HG02571 (cell line): ENCODE data around the gene SH2D3C.

Source experiments
- ATAC-seq: cut with Tn5 transposase; IDR thresholded peaks from one replicate; pipeline ENCODE4 v1.9.1; 2021; ENCODE audit warnings: mild to moderate bottlenecking, moderate library complexity; ENCODE audit not compliant: unreplicated experiment

Gene SH2D3C

DNA sequence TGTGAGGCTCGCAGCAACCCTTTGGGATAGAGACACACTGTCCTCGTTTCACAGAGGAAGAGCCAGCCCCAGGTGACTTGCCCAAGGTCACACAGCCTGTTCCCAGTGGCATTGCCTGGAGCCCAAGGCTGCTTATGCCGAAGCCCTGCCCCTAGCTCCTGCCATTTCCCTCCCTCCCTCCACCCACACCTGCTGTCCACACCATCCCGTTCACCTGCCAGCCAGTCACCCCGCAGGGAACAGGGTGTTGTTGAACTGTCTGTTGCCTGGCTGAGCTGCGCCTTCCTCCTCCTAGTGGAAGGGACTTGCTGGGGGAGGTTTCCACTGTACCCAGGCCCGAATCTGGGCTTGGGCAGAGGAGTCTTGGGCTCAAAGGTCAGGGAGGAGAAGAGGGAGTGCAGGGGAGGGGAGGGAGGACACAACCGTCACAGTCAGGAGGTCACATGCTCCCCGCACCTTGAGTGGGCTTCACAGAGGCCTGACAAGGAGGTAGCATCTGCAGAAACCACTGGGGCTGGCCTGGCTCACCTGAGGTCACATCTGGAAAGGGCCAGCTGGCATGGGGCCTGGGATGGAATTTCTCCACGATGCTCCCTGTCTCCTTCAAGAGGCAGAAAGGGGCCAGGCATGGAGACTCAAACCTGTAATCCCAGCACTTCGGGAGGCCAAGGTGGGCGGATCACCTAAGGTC, 56.3 kb downstream of the SH2D3C start:
- no peak for ATAC-seq

DNA sequence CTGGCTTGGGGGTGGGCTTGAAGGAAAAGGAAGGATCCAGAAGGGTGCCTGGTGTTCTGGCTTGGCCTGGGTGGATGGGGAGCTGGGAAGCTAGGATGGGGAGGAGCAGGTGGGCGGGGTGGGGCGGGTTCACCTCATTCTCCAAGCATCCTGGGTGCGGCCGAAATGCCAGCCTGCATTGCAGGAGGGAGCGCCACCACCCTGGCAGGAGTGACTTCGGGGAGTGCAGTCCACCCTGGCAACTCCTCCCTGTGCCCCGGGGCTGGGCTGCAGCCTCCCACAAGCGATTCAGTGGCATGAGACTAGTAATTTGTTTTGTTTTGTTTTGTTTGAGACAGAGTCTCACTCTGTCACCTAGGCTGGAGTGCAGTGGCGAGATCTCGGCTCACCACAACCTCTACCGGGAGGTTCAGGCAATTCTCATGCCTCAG, 57.1 kb downstream of the SH2D3C start:
- no peak for ATAC-seq

DNA sequence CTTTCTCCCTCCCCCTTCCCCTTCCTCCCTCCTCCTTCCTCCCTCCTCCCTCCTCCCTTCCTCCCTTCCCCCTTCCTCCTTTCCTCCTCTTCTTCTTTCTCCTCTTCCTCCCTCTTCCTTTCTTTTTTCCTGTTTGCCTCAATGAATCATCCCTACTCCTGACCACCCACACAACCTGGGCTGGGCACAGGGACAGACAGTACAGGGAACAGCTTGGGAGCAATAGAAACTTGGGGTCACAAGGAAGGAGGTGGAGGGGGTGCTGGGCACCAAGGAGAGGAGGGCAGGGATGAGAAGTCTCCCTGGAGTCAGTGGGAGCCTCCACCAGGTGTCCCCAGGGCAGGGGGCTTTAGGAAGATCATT, 57.6 kb downstream of the SH2D3C start:
- no peak for ATAC-seq

DNA sequence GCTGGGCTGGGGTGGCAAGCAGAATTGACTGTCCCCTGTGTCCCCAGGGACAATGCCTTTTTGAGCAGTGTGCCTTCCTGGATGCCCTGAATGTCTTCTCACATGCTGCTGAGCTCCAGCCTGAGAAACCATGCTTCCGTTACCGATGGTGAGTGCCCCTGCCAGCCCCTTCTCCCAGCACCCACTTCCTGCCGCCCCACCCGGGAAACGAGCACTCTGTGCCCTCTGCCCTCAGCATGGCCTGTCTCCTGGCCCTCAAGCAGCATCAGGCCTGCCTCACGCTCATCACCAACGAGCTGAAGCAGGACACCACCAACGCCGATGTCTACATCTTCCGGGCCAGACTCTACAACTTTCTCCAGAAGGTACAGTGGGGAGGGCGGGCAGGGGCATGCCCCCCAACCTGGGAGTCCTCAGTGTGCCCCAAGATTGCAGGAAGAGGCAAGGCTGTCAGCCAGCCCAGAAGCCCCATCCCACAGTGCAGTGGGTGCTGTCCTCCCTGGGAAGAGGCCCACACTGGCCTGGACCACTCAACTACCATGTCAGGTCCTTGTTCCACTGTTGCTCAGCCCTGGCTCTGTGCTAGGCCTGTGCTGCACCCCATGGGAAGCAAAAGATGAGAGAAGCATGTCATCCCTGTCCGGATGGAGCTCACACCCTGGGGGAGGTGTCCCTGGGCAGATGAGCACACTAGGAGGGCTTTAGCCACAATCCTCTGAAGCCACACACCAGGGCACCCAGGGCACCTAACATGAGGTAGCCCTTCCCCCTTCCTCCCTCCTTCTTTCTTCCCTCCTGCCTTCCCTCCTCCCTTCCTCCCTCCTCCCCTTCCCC, 58.2 kb downstream of the SH2D3C start:
- ATAC-seq: no peak

- no peak for ATAC-seq
Observed at GRCh38 chr9:127717766-127718165, 60.7 kb downstream of the SH2D3C start.

GRCh38 chr9:127716412-127716811, 62.1 kb downstream of the SH2D3C start:
- ATAC-seq: no peak

DNA sequence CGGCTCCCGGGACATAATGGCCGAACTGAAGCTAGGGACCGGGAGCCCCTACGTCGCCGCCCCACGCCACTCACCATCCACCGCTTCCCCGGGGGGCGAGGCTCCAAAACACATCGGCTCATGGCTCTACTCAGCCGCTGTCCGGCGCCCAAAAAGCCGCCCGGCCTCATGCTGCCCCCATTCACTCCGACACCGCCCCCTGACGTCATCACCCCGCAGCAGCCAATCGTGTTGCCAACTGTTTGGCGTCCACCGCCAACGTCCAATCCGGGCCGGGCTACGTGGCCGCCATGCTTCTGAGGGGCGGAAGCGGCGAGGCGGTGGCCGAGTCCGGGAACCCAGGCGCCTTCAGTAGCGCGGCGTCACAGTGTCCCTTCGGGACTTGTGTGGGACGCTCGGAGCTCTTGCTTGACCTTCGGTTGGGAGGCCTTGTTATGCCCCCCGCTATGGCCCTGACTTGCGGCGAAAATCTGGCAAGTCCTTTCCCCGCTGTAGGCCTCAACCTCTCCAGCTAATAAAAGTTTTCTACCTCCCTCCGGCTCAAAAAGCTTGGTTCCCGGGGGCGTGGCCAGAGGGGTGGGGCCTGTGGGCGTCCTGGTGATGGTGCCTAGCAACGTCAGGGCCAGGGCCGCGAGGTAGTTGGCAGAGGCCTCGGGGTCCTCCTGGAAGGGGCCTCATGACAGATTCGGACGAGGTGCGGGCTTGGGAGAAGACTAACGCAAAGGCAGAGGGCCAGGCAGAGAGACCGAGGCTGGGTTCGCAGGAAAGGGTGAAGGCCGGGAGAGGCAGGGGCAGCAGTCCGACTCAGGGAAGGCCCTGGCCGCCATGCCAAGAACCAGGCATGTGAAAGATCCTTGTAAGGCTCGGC, 62.8 kb downstream of the SH2D3C start, which contains the start of the genes PTRH1 and TTC16:
TSS of gene PTRH1 (minus strand) at position 194 of the 868 bp plus-strand sequence. CDS start at position 170, 24 bp downstream.
TSS of gene TTC16 (plus strand) at position 610 of the 868 bp plus-strand sequence. CDS start at position 677, 67 bp downstream.
- peak; percentile 87 for ATAC-seq

DNA sequence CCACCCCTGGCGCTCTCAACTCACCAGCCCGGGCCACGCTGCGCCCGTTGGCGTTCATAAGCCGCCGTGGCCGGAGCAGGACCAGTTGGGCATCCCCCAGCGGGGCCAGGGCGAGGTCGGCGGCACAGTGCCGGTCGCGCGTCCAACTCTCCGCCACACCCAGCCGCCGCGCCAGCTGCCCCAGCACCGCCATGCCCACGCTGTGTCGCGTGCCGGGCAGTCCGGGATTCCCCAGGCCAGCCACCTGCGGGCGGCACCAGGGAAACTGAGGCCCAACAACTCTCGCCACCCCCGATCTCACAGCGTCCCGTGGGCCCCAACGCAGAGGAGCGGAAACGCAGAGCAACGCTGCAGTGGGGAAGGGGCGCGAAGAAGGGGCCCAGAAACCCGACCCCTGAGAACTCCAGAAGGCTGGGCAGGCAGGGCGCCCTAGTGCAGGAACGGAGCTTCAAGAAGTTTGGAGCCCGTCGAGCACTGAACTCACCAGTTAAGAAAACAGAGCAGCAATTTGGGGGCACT, 63.5 kb downstream of the SH2D3C start:
- no peak for ATAC-seq

- no peak for ATAC-seq
Observed at GRCh38 chr9:127714020-127714750, 64.3 kb downstream of the SH2D3C start.

GRCh38 chr9:127712867-127713266, 65.6 kb downstream of the SH2D3C start:
- ATAC-seq: no peak

DNA sequence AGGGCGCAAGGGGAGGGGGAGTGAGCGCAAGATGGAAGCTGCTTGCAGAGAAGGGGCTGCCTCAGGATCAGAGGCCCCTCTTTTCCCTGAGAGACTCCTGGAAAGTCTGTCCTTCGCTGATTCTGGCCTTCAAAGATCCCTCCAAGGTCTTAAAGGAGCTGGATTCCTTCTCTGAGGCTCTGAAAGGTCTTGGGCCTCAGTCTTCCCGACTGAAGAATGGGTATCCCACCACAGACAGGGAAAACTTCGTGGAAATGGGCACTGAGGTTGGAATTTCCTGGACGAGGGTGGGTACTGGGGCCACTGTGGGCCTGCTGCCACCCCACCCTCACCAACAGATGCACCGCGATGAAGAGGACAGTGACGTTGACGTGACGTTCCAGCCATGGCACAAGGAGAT, 66.1 kb downstream of the SH2D3C start:
- no peak for ATAC-seq

DNA sequence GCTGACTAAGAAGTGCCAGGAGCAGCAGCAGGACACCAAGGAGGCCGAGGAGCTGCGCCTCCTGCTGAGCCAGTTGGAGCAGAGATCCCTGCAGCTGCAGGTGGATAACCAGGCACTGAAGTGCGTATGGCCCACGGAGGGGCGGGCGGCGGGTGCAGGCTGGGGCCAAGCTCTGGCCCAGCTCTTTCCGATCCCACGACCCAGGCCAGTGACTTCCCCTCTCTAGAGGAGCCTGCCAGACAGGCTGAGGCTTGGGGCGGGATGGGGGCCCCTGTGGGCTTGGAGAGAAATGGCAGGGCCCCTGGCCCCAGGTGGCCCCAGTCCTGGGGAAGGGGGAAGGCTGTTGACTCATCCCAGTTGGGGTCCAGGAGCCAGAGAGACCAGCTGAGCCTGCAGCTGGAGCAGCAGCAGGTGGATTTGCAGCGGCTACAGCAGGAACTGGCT, 66.6 kb downstream of the SH2D3C start:
- ATAC-seq: no peak

- no peak for ATAC-seq
Observed at GRCh38 chr9:127711226-127711701, 67.2 kb downstream of the SH2D3C start.

DNA sequence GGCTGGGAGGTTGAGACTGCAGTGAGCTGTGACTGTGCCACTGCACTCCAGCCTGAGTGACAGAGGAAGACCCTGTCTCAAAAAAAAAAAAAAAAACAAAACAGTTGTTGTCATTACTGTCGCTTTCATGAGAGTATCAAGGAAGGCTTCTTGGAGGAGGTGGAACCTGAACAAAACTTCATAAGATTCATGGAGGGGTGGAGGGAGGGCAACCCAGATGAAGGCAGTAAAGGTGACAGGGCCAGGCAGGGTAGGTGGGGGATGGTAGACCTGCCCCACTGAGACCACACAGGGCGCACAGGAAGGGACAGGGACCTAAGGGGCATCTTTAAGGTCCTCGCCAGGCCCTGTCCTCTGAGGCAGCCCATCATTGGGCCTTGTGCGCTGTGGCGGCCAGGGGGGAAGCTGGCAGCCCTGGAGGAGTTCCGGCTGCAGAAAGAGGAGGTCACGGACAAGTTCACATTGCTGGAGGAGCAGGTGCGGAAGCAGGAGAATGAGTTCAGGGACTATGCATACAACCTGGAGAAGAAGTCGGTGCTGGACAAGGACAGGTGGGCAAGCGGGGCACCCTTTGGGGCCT, 68.2 kb downstream of the SH2D3C start:
- no peak for ATAC-seq

- ATAC-seq: no peak
Observed at GRCh38 chr9:127708952-127709587, 69.4 kb downstream of the SH2D3C start.

DNA sequence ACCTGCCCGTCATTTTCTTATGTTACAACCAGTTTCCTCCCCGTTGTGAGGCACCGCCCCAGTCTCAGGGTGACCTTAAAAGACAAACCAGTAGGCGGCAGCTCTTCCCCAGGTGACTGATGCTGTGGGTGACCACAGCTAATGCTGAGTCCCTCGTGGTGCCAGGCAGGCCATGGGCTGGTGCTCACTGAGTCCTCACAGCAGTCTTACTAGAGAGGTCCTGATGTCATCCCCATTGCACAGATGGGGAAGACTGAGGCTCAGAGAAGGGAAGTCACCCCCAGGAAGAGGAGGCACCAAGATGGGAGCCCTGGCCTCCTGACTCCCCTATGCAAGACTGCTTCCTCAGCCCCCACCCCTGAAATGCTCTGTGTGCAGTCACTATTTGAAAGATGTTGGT, 70.7 kb downstream of the SH2D3C start:
- ATAC-seq: no peak

DNA sequence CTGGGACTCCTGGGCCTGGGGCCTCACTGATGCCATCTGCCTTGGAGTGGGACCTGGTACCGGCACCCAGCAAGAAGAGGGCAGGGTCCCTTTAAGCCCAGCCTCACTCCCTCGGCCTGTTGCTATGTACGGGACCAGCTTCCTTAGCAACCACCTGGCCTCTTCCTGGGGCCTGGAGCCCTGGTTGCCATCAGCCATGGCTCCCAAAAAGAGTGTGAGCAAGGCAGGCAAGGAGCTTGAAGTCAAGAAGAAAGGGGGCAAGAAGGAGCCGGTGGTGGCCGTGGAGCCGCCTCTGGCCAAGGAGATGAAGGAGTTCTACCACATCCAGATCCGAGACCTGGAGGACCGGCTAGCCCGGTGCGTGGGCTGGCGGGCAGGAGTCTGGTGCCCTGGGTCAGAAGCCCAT, 71.6 kb downstream of the SH2D3C start, which contains the start of gene CFAP157:
TSS of gene CFAP157 (plus strand) at position 153 of the 406 bp plus-strand sequence. CDS start at position 197, 44 bp downstream.
- no peak for ATAC-seq

DNA sequence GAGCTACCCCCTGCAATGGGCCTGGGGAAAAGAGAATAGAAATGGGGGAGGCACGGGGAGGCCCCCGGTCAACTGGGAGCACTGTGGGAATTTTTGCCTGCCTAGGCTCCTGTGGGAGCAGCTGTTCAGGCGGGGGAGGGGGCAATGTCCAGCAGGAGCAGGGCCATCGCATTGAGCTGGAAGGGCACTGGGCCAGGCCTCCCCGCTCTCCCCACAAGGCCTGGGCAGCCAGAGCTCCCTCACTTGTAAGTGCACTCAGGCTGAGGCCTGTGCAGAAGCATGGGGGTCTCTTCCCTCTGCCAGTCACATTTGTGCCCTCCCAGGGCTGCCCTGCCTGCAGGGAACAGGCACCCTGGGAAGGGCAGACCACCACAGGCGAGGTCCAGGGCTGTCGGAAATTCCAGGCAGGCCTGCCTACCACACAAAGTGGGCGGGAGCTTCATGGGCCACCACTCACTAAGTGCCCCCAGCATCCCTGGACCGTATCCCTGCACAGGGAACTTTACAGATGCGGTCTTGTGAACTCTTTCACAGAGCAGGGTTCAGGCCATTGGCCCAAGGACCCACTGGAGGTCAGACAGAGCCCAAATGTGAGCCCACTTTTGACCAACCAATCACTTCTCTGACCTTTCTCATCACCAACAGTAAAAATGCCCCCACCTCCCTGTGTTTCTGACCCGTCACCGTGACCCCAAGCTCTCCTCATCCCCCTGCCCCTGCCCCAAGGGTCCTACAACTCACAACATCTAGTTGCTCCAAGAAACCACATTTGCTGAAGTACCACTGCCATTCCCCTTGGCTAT, 72.7 kb downstream of the SH2D3C start:
- ATAC-seq: no peak
